Measurements from ENCODE around the gene AASDH. TPM values are rescaled to one million over a fixed set of nuclear protein-coding genes. Genes with fewer than 3 reads are reported as not detected.
"Not testable (repeated sequence)": the region's sequence is repeated elsewhere in the genome, so short reads cannot be mapped to it uniquely, and the experiment has no call there.

Gene AASDH
- total RNA-seq, 1 donor from 2014 or later, result 20.4 TPM

- Histone ChIP-seq H3K4me1 (ENCODE audit: control insufficient read depth in 3 of 3, insufficient read depth in 3 of 3, low read length in 3 of 3) (no peaks in the 10 kb centered on the region), H3K9me3 (ENCODE audit: control insufficient read depth in 3 of 3, low read length in 3 of 3) (no peaks in the 10 kb centered on the region), H3K4me3 (ENCODE audit: low read length in 3 of 3) (no peak overlapping the region), H3K27me3 (ENCODE audit: control insufficient read depth in 3 of 3, insufficient read depth in 3 of 3, low read length in 3 of 3) (no peaks in the 10 kb centered on the region), H3K9ac (ENCODE audit: low read depth in 1 of 3, low read length in 3 of 3) (no peak overlapping the region), H3K36me3 (ENCODE audit: control insufficient read depth in 3 of 3, insufficient read depth in 3 of 3, low read length in 3 of 3) (peaks cover 7 to 18% (median 11%) of the 10 kb centered on the region in 3 donors), H3K27ac (ENCODE audit: low read depth, low read length) (no peak overlapping the region)
Observed at GRCh38 chr4:56370377-56370776, 16.9 kb downstream of the AASDH start.

GRCh38 chr4:56362981-56363380 lies 24.3 kb downstream of the AASDH start:
- not testable (repeated sequence) for H3K9me3 ChIP-seq (ENCODE audit: control insufficient read depth in 3 of 3, low read length in 3 of 3); H3K27ac ChIP-seq (ENCODE audit: low read depth, low read length); H3K27me3 ChIP-seq (ENCODE audit: control insufficient read depth in 3 of 3, insufficient read depth in 3 of 3, low read length in 3 of 3); H3K36me3 ChIP-seq (ENCODE audit: control insufficient read depth in 3 of 3, insufficient read depth in 3 of 3, low read length in 3 of 3); H3K9ac ChIP-seq (ENCODE audit: low read depth in 1 of 3, low read length in 3 of 3); H3K4me3 ChIP-seq (ENCODE audit: low read length in 3 of 3); H3K4me1 ChIP-seq (ENCODE audit: control insufficient read depth in 3 of 3, insufficient read depth in 3 of 3, low read length in 3 of 3)

DNA sequence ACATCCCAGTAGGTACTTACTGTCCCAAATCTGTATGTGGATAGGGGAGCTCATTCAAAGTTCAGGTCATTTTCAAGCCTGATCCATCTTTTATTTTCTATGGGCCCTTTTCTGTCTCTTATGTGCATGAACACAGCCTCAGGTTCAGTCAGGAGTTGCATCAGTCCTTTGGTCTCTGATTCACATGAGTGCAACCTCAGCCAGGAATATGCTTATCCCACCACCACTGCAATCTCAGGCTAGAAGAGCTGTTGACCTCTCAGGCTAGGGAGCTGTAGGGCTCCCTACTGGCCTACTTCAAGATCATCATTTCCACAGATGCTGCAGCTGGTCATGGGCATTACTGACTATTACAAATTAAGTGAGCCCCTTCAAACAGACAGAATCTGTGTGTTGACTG lies 27.2 kb downstream of the AASDH start:
- Histone ChIP-seq H3K27me3 (ENCODE audit: control insufficient read depth in 3 of 3, insufficient read depth in 3 of 3, low read length in 3 of 3) (no peaks in the 10 kb centered on the region), H3K4me1 (ENCODE audit: control insufficient read depth in 3 of 3, insufficient read depth in 3 of 3, low read length in 3 of 3) (no peaks in the 10 kb centered on the region), H3K27ac (ENCODE audit: low read depth, low read length) (no peak overlapping the region), H3K9ac (ENCODE audit: low read depth in 1 of 3, low read length in 3 of 3) (no peak overlapping the region), H3K9me3 (ENCODE audit: control insufficient read depth in 3 of 3, low read length in 3 of 3) (no peaks in the 10 kb centered on the region), H3K36me3 (ENCODE audit: control insufficient read depth in 3 of 3, insufficient read depth in 3 of 3, low read length in 3 of 3) (peaks cover 0 to 10% (median 3%) of the 10 kb centered on the region in 3 donors), H3K4me3 (ENCODE audit: low read length in 3 of 3) (no peak overlapping the region)

- no peak overlapping the region for H3K9ac ChIP-seq (ENCODE audit: low read depth in 1 of 3, low read length in 3 of 3)
- H3K36me3 ChIP-seq (ENCODE audit: control insufficient read depth in 3 of 3, insufficient read depth in 3 of 3, low read length in 3 of 3), result peaks cover 2 to 22% (median 11%) of the 10 kb centered on the region in 3 donors
Observed at GRCh38 chr4:56356650-56357049, 30.6 kb downstream of the AASDH start.

DNA sequence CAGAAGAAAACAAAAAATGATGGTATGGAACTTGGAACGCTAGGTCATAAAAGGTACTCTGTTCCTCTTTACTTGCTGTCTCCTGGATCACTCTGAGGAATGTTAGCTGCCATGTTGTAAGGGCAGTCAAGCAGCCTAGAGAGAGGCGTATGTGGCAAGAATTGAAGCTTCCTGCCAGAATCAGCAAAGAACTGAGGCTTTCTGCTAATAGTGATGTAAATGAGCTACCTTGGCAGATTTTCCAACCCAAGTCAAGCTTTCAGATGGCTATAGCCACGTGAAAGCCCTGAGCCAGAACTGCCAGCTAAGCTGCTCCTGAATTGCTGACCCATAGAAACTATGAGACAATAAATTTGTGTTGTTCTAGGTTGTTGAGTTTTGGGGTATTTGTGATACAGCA lies 38.7 kb downstream of the AASDH start:
- Histone ChIP-seq H3K9me3 (ENCODE audit: control insufficient read depth in 3 of 3, low read length in 3 of 3) (no peaks in the 10 kb centered on the region), H3K4me3 (ENCODE audit: low read length in 3 of 3) (no peak overlapping the region), H3K27me3 (ENCODE audit: control insufficient read depth in 3 of 3, insufficient read depth in 3 of 3, low read length in 3 of 3) (no peaks in the 10 kb centered on the region), H3K4me1 (ENCODE audit: control insufficient read depth in 3 of 3, insufficient read depth in 3 of 3, low read length in 3 of 3) (no peaks in the 10 kb centered on the region), H3K27ac (ENCODE audit: low read depth, low read length) (no peak overlapping the region), H3K36me3 (ENCODE audit: control insufficient read depth in 3 of 3, insufficient read depth in 3 of 3, low read length in 3 of 3) (peaks cover 13 to 23% (median 20%) of the 10 kb centered on the region in 3 donors), H3K9ac (ENCODE audit: low read depth in 1 of 3, low read length in 3 of 3) (no peak overlapping the region)

More at GRCh38 chr4:56356650-56357049, 30.6 kb downstream of the AASDH start:
- Histone ChIP-seq H3K27ac (ENCODE audit: low read depth, low read length) (no peak overlapping the region), H3K9me3 (ENCODE audit: control insufficient read depth in 3 of 3, low read length in 3 of 3) (no peaks in the 10 kb centered on the region), H3K4me1 (ENCODE audit: control insufficient read depth in 3 of 3, insufficient read depth in 3 of 3, low read length in 3 of 3) (no peaks in the 10 kb centered on the region), H3K4me3 (ENCODE audit: low read length in 3 of 3) (no peak overlapping the region), H3K27me3 (ENCODE audit: control insufficient read depth in 3 of 3, insufficient read depth in 3 of 3, low read length in 3 of 3) (no peaks in the 10 kb centered on the region)

GRCh38 chr4:56345458-56345857 lies 41.8 kb downstream of the AASDH start:
- no peaks in the 10 kb centered on the region for H3K4me1 ChIP-seq (ENCODE audit: control insufficient read depth in 3 of 3, insufficient read depth in 3 of 3, low read length in 3 of 3)
- no peak overlapping the region for H3K9ac ChIP-seq (ENCODE audit: low read depth in 1 of 3, low read length in 3 of 3)
- H3K4me3 ChIP-seq (ENCODE audit: low read length in 3 of 3), result no peak overlapping the region
- no peaks in the 10 kb centered on the region for H3K9me3 ChIP-seq (ENCODE audit: control insufficient read depth in 3 of 3, low read length in 3 of 3)
- H3K27ac ChIP-seq (ENCODE audit: low read depth, low read length), result no peak overlapping the region
- peaks cover 11 to 23% (median 15%) of the 10 kb centered on the region in 3 donors for H3K36me3 ChIP-seq (ENCODE audit: control insufficient read depth in 3 of 3, insufficient read depth in 3 of 3, low read length in 3 of 3)
- no peaks in the 10 kb centered on the region for H3K27me3 ChIP-seq (ENCODE audit: control insufficient read depth in 3 of 3, insufficient read depth in 3 of 3, low read length in 3 of 3)

DNA sequence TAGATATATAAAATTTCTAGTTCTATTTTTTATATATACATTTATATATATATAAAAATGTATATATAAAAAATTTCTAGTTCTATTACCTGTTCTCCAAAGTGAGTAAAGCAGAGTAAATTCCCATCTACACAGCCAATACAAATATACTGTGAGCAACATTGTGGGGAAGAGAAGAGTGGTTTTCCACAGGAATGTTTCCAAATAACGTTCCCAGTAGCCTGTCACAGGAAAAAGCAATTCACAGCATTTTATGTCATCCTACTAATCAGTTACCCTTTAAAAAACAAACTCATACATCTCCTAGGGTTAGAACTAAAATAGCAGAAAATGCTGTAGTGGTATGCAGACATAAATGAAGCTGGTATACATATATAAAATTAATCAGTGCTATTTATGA lies 44.5 kb downstream of the AASDH start:
- Histone ChIP-seq H3K9me3 (ENCODE audit: control insufficient read depth in 3 of 3, low read length in 3 of 3) (no peaks in the 10 kb centered on the region), H3K4me3 (ENCODE audit: low read length in 3 of 3) (no peak overlapping the region), H3K27ac (ENCODE audit: low read depth, low read length) (no peak overlapping the region), H3K36me3 (ENCODE audit: control insufficient read depth in 3 of 3, insufficient read depth in 3 of 3, low read length in 3 of 3) (peaks cover 5 to 11% (median 7%) of the 10 kb centered on the region in 3 donors), H3K27me3 (ENCODE audit: control insufficient read depth in 3 of 3, insufficient read depth in 3 of 3, low read length in 3 of 3) (no peaks in the 10 kb centered on the region), H3K9ac (ENCODE audit: low read depth in 1 of 3, low read length in 3 of 3) (no peak overlapping the region), H3K4me1 (ENCODE audit: control insufficient read depth in 3 of 3, insufficient read depth in 3 of 3, low read length in 3 of 3) (no peaks in the 10 kb centered on the region)

- no peaks in the 10 kb centered on the region for H3K9me3 ChIP-seq (ENCODE audit: control insufficient read depth in 3 of 3, low read length in 3 of 3)
- no peaks in the 10 kb centered on the region for H3K4me1 ChIP-seq (ENCODE audit: control insufficient read depth in 3 of 3, insufficient read depth in 3 of 3, low read length in 3 of 3)
- H3K27me3 ChIP-seq (ENCODE audit: control insufficient read depth in 3 of 3, insufficient read depth in 3 of 3, low read length in 3 of 3), result no peaks in the 10 kb centered on the region
- no peak overlapping the region for H3K27ac ChIP-seq (ENCODE audit: low read depth, low read length)
- no peak overlapping the region for H3K4me3 ChIP-seq (ENCODE audit: low read length in 3 of 3)
- no peak overlapping the region for H3K9ac ChIP-seq (ENCODE audit: low read depth in 1 of 3, low read length in 3 of 3)
- H3K36me3 ChIP-seq (ENCODE audit: control insufficient read depth in 3 of 3, insufficient read depth in 3 of 3, low read length in 3 of 3), result no peaks in the 10 kb centered on the region
Observed at GRCh38 chr4:56330691-56331090, 56.6 kb downstream of the AASDH start.

GRCh38 chr4:56326363-56326762 lies 60.9 kb downstream of the AASDH start:
- no peaks in the 10 kb centered on the region for H3K4me1 ChIP-seq (ENCODE audit: control insufficient read depth in 3 of 3, insufficient read depth in 3 of 3, low read length in 3 of 3)
- H3K27me3 ChIP-seq (ENCODE audit: control insufficient read depth in 3 of 3, insufficient read depth in 3 of 3, low read length in 3 of 3), result no peaks in the 10 kb centered on the region
- no peak overlapping the region for H3K9ac ChIP-seq (ENCODE audit: low read depth in 1 of 3, low read length in 3 of 3)
- H3K36me3 ChIP-seq (ENCODE audit: control insufficient read depth in 3 of 3, insufficient read depth in 3 of 3, low read length in 3 of 3), result no peaks in the 10 kb centered on the region
- no peaks in the 10 kb centered on the region for H3K9me3 ChIP-seq (ENCODE audit: control insufficient read depth in 3 of 3, low read length in 3 of 3)
- no peak overlapping the region for H3K27ac ChIP-seq (ENCODE audit: low read depth, low read length)
- no peak overlapping the region for H3K4me3 ChIP-seq (ENCODE audit: low read length in 3 of 3)

- Histone ChIP-seq H3K27me3 (ENCODE audit: control insufficient read depth in 3 of 3, insufficient read depth in 3 of 3, low read length in 3 of 3) (no peaks in the 10 kb centered on the region), H3K27ac (ENCODE audit: low read depth, low read length) (no peak overlapping the region), H3K9me3 (ENCODE audit: control insufficient read depth in 3 of 3, low read length in 3 of 3) (no peaks in the 10 kb centered on the region), H3K9ac (ENCODE audit: low read depth in 1 of 3, low read length in 3 of 3) (no peak overlapping the region), H3K36me3 (ENCODE audit: control insufficient read depth in 3 of 3, insufficient read depth in 3 of 3, low read length in 3 of 3) (no peaks in the 10 kb centered on the region), H3K4me3 (ENCODE audit: low read length in 3 of 3) (no peak overlapping the region), H3K4me1 (ENCODE audit: control insufficient read depth in 3 of 3, insufficient read depth in 3 of 3, low read length in 3 of 3) (no peaks in the 10 kb centered on the region)
Observed at GRCh38 chr4:56324011-56324610, 63.2 kb downstream of the AASDH start.
